ENCODE measurements around the gene ICE1.

The ICE1 gene

DNA sequence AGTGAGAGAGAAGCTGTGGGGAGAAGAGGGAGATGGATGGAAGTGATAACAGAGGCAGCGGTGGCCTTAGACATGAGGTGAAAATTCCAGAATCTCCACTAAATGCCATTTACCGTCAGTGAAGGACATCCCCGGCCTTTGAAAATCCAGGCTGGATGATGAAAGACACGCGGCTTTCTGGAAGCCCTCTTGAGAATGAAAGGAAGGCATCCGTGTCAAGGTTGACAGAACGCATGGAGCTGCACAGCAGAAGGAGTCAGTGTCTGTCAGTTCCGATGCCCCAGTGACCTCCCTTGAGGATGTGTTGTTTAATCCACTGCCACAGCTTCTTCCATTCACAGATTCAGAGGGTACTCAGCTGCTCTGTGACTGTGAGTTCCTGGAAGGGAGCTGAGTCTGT, 114.9 kb downstream of the ICE1 start:
- no peak for DNase-seq (ENCODE audit: low read depth, low spot score)

- no peak for DNase-seq (ENCODE audit: low read depth, low spot score)
Observed at GRCh38 chr5:5539590-5539989, 117.1 kb downstream of the ICE1 start.

Measured in ELF-1 (cell line).